Measurements from ENCODE around the gene PLXNA3.

DNA sequence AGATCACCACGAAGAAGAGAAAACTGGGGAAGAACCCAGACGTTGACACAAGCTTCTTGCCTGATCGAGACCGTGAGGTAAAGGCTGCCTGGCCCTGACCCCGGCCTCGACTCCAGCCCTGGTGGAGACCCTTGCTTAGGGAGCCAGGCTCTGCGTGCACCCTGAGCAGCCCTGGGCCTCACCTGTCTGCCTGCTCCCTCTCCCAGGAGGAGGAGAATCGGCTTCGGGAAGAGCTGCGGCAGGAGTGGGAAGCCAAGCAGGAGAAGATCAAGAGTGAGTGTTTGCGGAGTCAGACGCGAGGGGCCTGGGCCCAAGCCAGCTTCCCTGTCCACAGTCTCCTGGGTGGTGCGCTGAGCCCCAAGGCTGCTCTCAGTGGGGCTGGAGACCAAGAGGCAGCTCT lies 9.6 kb upstream of the PLXNA3 start:
- TF ChIP-seq CTCF (IDR thresholded peaks at IDR 0.05) (no peak), ZFX (IDR thresholded peaks at IDR 0.05; ENCODE audit: borderline replicate concordance) (no peak)

Data from 22Rv1 (cell line).